Testis (tissue), 3 donors: ENCODE results near the gene HOXA6. TPM values are rescaled to one million over a fixed set of nuclear protein-coding genes. Genes with fewer than 3 reads are reported as not detected.
A peak's percentile ranks its signal among the peaks of the same experiment; 100 is the strongest.

Experiments
- DNase-seq: peaks from one replicate; pipeline ENCODE4 v3.0.0-alpha.2; 2019
- H3K27ac ChIP-seq, 2 donors: fragments of 200-600 bp; sonication (generic); one replicate each; pipeline ENCODE4 v1.5.1; 2019
- H3K27me3 ChIP-seq: fragments of 200-600 bp; sonication (generic); one replicate; pipeline ENCODE4 v1.5.1; 2019
- H3K36me3 ChIP-seq: fragments of 200-600 bp; sonication (generic); one replicate; pipeline ENCODE4 v1.5.1; 2017; ENCODE audit warnings: low read depth; ENCODE audit errors: missing control alignments
- H3K4me1 ChIP-seq: fragments of 200-600 bp; sonication (generic); one replicate; pipeline ENCODE4 v1.5.1; 2019
- H3K4me3 ChIP-seq, 2 donors: fragments of 200-600 bp; sonication (generic); one replicate each; pipeline ENCODE4 v1.5.1; 2017 to 2019
- H3K9me3 ChIP-seq: fragments of 200-600 bp; sonication (generic); one replicate; pipeline ENCODE4 v1.5.1; 2017
- POLR2A ChIP-seq: fragments of 450-650 bp; IDR thresholded peaks from one replicate; pipeline ENCODE4 v1.6.1; 2017; ENCODE audit warnings: antibody characterized with exemption, mild to moderate bottlenecking, moderate library complexity
- WGBS, 2 donors: methylation state at CpG; one replicate each; pipeline ENCODE4 v1.1.5; 2018; 5-methylcytosine and 5-hydroxymethylcytosine counted together
- intact Hi-C: fragments of 100-400 bp; cut with DNase I; formaldehyde crosslinking; loops from one replicate; pipeline ENCODE4 v1.15.1; 2023; ENCODE audit warnings: low total_unique reads
- polyA plus RNA-seq: library from polyadenylated mRNA; stranded (reverse); fragments of 350-450 nt; fragmentation: Illumina TruSeq; extraction: RNeasy Lipid Tissue Mini Kit (QIAGEN cat#74804); gene quantifications from one replicate; pipeline ENCODE4 v1.2.3, GENCODE V29; 2014; ENCODE audit warnings: low read depth, low replicate concordance; ENCODE audit not compliant: insufficient read depth
- total RNA-seq, 2 donors: library from RNA; depleted of rRNA; stranded (reverse); fragments of >200 nt; gene quantifications; one replicate each; pipeline ENCODE4 v1.2.3, GENCODE V29; 2016
- TF ChIP-seq, protein P1 (sequence below), 3 experiments: fragments of 450-650 bp in 2 of 3; fragments of 200-600 bp in 1 of 3; sonication (generic) in 1 of 3; IDR thresholded peaks; one replicate each; pipeline ENCODE4 v1.5.1; 2016 to 2019; ENCODE audit warnings: antibody characterized with exemption in 3 of 3, mild to moderate bottlenecking in 2 of 3, moderate library complexity in 1 of 3

Gene HOXA6
- total and polyA plus RNA-seq, 3 donors from 2014 or later: 0.37 TPM; not detected in 2

- Histone ChIP-seq H3K9me3 (no peaks in the 10 kb centered on the region), H3K4me1 (peaks cover 16% of the 10 kb centered on the region), H3K27ac (no peak overlapping the region), H3K4me3 (no peak overlapping the region), H3K36me3 (no peaks in the 10 kb centered on the region), H3K27me3 (peaks cover 4% of the 10 kb centered on the region)
- WGBS, 2 donors: 3 to 8% methylated on average over 28 to 36 of the region's 46 CpGs
- DNase-seq: no peak
- intact Hi-C loops: loop anchor here (10.0 kb wide), 1 partner anchor 795 kb away; no protein-coding TSS in a partner anchor
- TF ChIP-seq, protein P1, sequence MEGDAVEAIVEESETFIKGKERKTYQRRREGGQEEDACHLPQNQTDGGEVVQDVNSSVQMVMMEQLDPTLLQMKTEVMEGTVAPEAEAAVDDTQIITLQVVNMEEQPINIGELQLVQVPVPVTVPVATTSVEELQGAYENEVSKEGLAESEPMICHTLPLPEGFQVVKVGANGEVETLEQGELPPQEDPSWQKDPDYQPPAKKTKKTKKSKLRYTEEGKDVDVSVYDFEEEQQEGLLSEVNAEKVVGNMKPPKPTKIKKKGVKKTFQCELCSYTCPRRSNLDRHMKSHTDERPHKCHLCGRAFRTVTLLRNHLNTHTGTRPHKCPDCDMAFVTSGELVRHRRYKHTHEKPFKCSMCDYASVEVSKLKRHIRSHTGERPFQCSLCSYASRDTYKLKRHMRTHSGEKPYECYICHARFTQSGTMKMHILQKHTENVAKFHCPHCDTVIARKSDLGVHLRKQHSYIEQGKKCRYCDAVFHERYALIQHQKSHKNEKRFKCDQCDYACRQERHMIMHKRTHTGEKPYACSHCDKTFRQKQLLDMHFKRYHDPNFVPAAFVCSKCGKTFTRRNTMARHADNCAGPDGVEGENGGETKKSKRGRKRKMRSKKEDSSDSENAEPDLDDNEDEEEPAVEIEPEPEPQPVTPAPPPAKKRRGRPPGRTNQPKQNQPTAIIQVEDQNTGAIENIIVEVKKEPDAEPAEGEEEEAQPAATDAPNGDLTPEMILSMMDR (IDR thresholded peaks at IDR 0.05): no peak
- no peak for TF ChIP-seq POLR2A
Measured at GRCh38 chr7:27169658-27170425, 22.3 kb upstream of the HOXA6 start.

DNA sequence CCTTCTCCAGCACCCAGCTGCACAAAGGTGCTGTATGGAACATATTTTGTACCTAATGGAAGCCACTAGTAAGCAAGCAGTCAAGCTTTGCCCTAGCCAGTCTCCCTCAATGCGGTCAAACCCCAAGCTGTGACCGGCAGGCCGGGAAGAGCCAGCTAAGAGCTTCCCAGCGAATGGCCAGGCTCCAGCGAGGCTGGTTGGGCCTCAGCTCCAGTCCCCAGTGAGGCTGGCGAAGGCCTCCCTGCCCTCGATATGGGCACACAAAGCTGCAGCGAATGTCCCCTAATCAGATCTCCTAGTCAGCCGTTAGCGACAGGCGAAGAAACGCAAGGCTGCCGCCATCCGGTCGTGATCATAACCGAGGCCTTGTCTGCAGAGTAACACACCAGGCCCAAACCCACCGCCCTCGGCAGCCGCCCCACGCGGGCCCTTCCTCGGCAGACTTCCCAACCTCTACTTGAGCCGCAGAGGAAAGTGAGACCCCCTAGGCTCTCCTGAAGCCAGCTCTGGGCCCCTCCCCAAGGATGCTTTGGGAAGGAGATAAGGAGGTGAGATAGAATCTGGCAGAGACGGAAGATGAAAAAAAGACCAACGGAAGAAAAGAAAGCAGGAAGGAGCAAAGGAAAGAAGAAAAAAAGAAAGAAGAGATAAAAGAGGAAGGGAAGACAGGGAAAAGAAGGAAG lies 20.8 kb upstream of the HOXA6 start:
- H3K27ac ChIP-seq: no peak overlapping the region
- DNase-seq: no peak
- H3K4me3 ChIP-seq: no peak overlapping the region
- 25 to 30% methylated on average over 12 to 25 of the region's 25 CpGs for WGBS, 2 donors
- TF ChIP-seq, protein P1 (IDR thresholded peaks at IDR 0.05): no peak
- TF ChIP-seq POLR2A: no peak
- intact Hi-C loops: loop anchor here (10.0 kb wide), 1 partner anchor 794 kb away; no protein-coding TSS in a partner anchor
- H3K36me3 ChIP-seq: no peaks in the 10 kb centered on the region
- peaks cover 13% of the 10 kb centered on the region for H3K4me1 ChIP-seq
- H3K9me3 ChIP-seq: no peaks in the 10 kb centered on the region
- H3K27me3 ChIP-seq: peaks cover 4% of the 10 kb centered on the region

DNA sequence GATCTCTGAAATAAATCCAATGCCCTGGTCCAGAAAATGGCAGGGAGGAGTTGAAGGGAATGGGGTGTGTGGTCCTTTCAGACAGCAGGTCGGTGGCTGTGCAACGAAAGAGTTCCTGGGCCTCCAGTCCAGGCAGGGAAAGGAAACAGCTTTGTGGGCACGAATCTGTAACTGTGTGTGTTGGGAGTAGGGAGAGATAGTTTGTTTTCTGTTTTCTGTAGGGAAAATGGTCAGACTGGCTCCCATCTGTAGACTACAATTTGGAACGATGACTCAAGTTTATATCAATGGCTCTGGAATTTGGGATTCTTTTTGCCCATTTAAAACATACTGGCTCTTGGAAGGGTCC lies 20.3 kb upstream of the HOXA6 start:
- H3K36me3 ChIP-seq: no peaks in the 10 kb centered on the region
- peaks cover 4% of the 10 kb centered on the region for H3K27me3 ChIP-seq
- WGBS, 2 donors: 35 to 46% methylated on average over 4 of the region's 4 CpGs
- peaks cover 8% of the 10 kb centered on the region for H3K4me1 ChIP-seq
- no peak for TF ChIP-seq POLR2A
- TF ChIP-seq, protein P1 (IDR thresholded peaks at IDR 0.05): no peak
- intact Hi-C loops: loop anchor here (10.0 kb wide), 1 partner anchor 793 kb away; no protein-coding TSS in a partner anchor
- H3K9me3 ChIP-seq: no peaks in the 10 kb centered on the region
- H3K4me3 ChIP-seq: no peak overlapping the region
- H3K27ac ChIP-seq: no peak overlapping the region
- DNase-seq: no peak

GRCh38 chr7:27166531-27167505 lies 19.2 kb upstream of the HOXA6 start:
- intact Hi-C loops: loop anchor here (10.0 kb wide), 1 partner anchor 792 kb away; no protein-coding TSS in a partner anchor
- 15 to 26% methylated on average over 31 to 50 of the region's 50 CpGs for WGBS, 2 donors
- H3K4me3 ChIP-seq: peak overlapping the region; percentile 36 to 48
- DNase-seq: no peak
- peaks cover 4% of the 10 kb centered on the region for H3K4me1 ChIP-seq
- H3K36me3 ChIP-seq: no peaks in the 10 kb centered on the region
- no peak overlapping the region for H3K27ac ChIP-seq
- no peaks in the 10 kb centered on the region for H3K9me3 ChIP-seq
- TF ChIP-seq, protein P1 (IDR thresholded peaks at IDR 0.05): no peak
- no peak for TF ChIP-seq POLR2A
- peaks cover 4% of the 10 kb centered on the region for H3K27me3 ChIP-seq
